ENCODE results near the gene RARB.

Gene RARB

DNA sequence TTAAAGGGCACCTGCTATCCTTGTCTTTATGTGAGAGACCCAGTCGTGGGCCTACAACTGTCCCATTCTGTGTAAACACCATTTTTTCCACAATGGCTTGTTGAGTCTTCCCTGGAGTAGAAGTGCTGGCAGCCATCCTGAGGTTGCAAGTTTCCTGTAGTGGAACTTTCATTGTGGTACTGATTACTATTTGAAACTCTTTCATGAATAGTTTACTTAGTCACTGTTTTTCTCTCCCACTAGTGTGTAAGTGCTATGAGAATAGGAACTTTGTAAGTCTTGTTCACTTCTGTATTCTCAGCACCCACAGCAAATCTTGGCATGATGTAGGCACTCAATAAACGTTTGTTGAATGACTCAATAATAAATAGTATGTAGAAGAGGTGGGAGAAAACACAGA is 48.6 kb downstream of the RARB start:
- H3K36me3 ChIP-seq (ENCODE audit: control insufficient read depth, insufficient read depth, low read length), result no peaks in the 10 kb centered on the region
- peaks cover under 1% of the 10 kb centered on the region; the same call in 1 of the 2 replicates for H3K4me1 ChIP-seq (ENCODE audit: control insufficient read depth, insufficient read depth, low read length)
- H3K27ac ChIP-seq (ENCODE audit: low read depth, low read length), result no peak overlapping the region
- no peaks in the 10 kb centered on the region for H3K9me3 ChIP-seq (ENCODE audit: control insufficient read depth, insufficient read depth, low read depth, low read length)
- no peaks in the 10 kb centered on the region for H3K27me3 ChIP-seq (ENCODE audit: control insufficient read depth, insufficient read depth, low read length)
- H3K4me3 ChIP-seq (ENCODE audit: low read depth, low read length), result no peak overlapping the region
- no peak overlapping the region for H3K9ac ChIP-seq (ENCODE audit: low read length)

DNA sequence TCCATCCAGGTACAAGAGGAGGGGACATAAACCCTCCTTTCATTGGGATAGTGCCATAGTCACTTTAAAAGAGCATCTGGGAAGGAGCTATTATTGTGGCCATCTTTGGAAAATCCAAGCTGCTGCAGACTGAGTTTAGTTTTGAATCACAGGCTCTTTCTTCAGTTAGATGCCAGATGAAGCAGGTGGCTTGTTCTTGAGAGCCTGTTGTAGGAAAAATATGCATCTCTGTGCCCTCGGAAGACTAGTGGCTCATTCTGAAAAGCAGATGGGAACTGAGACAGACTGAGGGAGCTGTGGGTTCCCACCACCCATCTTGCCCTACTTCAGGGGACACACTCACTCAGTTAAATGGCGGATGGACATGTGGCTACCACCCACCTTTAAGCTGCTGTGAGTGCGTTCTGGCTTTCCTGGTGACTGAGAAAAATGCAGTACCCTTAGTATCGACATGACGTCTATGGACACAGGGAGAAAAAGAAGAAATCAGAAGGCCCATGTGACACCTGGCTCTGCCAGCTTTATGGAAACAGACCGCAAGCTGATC is 50.2 kb downstream of the RARB start:
- Histone ChIP-seq H3K27me3 (ENCODE audit: control insufficient read depth, insufficient read depth, low read length) (no peaks in the 10 kb centered on the region), H3K9me3 (ENCODE audit: control insufficient read depth, insufficient read depth, low read depth, low read length) (no peaks in the 10 kb centered on the region), H3K36me3 (ENCODE audit: control insufficient read depth, insufficient read depth, low read length) (no peaks in the 10 kb centered on the region), H3K9ac (ENCODE audit: low read length) (no peak overlapping the region), H3K27ac (ENCODE audit: low read depth, low read length) (no peak overlapping the region), H3K4me3 (ENCODE audit: low read depth, low read length) (no peak overlapping the region), H3K4me1 (ENCODE audit: control insufficient read depth, insufficient read depth, low read length) (no peaks in the 10 kb centered on the region)

DNA sequence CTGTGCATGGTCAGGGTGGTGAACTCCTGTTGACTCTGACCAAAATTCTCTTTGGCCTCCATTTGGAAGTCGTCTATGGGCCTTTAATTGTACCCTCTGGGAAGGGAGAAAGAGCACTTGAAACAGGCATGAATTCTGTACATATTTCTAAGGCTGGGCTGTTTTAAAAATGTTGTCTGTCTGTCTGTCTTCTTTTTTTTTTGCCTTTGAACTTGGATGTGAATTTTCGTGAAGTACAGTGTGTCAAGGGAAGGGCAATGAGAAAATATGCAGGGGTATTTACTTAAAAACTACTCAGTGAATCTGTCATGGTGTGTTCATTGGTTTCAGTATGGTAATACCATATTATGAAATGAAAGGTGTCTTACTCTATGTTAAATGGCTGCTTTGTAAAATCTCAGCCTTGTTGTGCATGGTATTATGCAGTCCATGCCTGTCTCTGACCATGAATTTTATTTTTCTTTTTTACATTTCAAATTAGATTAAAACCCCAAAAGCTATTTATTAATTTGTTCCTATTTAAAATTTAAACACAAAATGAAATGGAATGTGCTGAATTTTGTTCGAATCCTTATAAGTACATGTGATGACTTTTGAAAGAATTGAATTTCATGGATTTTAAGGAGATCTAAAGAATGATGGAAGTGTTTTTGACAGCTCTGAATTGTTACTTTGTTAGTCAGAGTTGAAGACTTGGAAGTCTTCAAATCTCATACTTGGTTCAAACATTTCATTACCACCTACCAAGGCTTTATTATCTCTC is 51.1 kb downstream of the RARB start:
- no peaks in the 10 kb centered on the region for H3K9me3 ChIP-seq (ENCODE audit: control insufficient read depth, insufficient read depth, low read depth, low read length)
- H3K27ac ChIP-seq (ENCODE audit: low read depth, low read length), result no peak overlapping the region
- no peak overlapping the region for H3K9ac ChIP-seq (ENCODE audit: low read length)
- H3K4me3 ChIP-seq (ENCODE audit: low read depth, low read length), result no peak overlapping the region
- H3K4me1 ChIP-seq (ENCODE audit: control insufficient read depth, insufficient read depth, low read length), result no peaks in the 10 kb centered on the region
- no peaks in the 10 kb centered on the region for H3K27me3 ChIP-seq (ENCODE audit: control insufficient read depth, insufficient read depth, low read length)
- no peaks in the 10 kb centered on the region for H3K36me3 ChIP-seq (ENCODE audit: control insufficient read depth, insufficient read depth, low read length)

DNA sequence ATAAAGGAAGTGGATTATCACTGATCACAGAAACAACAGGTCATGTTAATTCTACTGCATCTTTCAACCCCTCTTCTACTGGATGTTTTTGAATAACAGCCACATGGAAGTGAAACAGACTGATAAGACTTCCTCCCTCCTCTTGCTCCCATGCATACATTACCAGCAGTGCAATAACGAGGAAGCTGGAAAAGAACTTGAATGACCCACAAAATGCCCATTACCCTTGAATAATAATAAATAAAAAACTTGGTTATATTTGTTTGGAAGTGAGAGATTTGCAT is 51.6 kb downstream of the RARB start:
- H3K9ac ChIP-seq (ENCODE audit: low read length), result no peak overlapping the region
- H3K4me1 ChIP-seq (ENCODE audit: control insufficient read depth, insufficient read depth, low read length), result no peaks in the 10 kb centered on the region
- H3K27me3 ChIP-seq (ENCODE audit: control insufficient read depth, insufficient read depth, low read length), result no peaks in the 10 kb centered on the region
- no peaks in the 10 kb centered on the region for H3K36me3 ChIP-seq (ENCODE audit: control insufficient read depth, insufficient read depth, low read length)
- no peaks in the 10 kb centered on the region for H3K9me3 ChIP-seq (ENCODE audit: control insufficient read depth, insufficient read depth, low read depth, low read length)
- no peak overlapping the region for H3K4me3 ChIP-seq (ENCODE audit: low read depth, low read length)
- H3K27ac ChIP-seq (ENCODE audit: low read depth, low read length), result no peak overlapping the region

DNA sequence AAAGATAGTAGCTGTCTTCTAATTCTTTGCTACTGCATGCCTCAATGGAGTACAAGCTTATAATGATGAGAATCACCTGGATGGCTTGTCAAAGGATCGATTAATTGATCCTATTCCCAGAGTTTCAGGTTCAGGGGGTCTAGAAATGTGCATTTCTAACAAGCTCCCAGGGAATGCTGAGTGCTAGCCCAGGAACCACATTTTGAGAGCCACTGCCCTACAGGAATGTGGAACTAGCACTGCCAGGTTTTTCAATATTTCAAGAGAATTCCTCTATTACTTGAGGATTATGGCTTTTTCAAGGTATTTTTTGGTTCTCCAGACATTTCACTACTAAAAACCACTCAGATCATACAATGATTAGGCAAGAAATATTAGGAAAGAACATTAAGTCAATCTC is 52.7 kb downstream of the RARB start:
- no peaks in the 10 kb centered on the region for H3K4me1 ChIP-seq (ENCODE audit: control insufficient read depth, insufficient read depth, low read length)
- no peak overlapping the region for H3K9ac ChIP-seq (ENCODE audit: low read length)
- H3K4me3 ChIP-seq (ENCODE audit: low read depth, low read length), result no peak overlapping the region
- no peaks in the 10 kb centered on the region for H3K36me3 ChIP-seq (ENCODE audit: control insufficient read depth, insufficient read depth, low read length)
- H3K27me3 ChIP-seq (ENCODE audit: control insufficient read depth, insufficient read depth, low read length), result no peaks in the 10 kb centered on the region
- H3K27ac ChIP-seq (ENCODE audit: low read depth, low read length), result no peak overlapping the region
- no peaks in the 10 kb centered on the region for H3K9me3 ChIP-seq (ENCODE audit: control insufficient read depth, insufficient read depth, low read depth, low read length)

DNA sequence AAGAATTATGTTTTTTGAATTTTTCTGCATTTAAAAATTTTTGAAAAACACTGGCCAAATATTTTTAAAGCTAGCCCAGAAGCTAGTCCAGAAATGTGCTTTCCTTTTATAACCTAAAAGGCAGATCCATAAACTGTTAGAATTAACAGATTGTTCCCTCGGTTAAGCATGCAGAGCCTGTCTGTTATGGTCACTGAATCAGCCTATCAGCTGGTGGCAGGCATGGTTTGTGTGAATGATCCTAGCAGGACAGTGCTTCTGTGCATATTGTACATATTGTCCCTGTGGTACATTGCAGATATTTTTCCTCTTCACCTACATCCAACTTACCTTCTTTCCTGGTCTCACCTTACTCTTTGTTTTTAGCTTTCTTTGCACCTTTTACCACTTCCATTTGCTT is 53.3 kb downstream of the RARB start:
- H3K27ac ChIP-seq (ENCODE audit: low read depth, low read length), result no peak overlapping the region
- no peaks in the 10 kb centered on the region for H3K36me3 ChIP-seq (ENCODE audit: control insufficient read depth, insufficient read depth, low read length)
- H3K9ac ChIP-seq (ENCODE audit: low read length), result no peak overlapping the region
- no peak overlapping the region for H3K4me3 ChIP-seq (ENCODE audit: low read depth, low read length)
- H3K27me3 ChIP-seq (ENCODE audit: control insufficient read depth, insufficient read depth, low read length), result no peaks in the 10 kb centered on the region
- no peaks in the 10 kb centered on the region for H3K4me1 ChIP-seq (ENCODE audit: control insufficient read depth, insufficient read depth, low read length)
- H3K9me3 ChIP-seq (ENCODE audit: control insufficient read depth, insufficient read depth, low read depth, low read length), result no peaks in the 10 kb centered on the region

DNA sequence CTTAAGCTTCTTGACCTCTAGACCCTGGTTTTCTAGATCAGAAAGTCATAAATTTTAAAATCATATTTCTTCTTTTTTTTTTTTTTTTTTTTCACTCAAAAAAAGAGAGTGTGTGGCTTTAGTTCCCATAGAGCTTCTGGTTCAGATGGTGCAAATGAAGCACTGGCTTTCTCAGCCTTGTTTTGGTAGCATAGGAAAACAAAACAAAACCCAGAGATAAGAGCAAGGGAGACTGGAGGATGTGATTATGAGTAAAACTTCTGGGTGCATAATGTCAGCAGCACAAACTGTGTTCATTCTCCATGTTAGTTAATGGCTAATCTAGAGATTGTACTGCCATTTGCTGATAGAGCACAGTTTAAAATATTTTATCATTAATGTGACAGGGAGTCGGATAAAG is 55.4 kb downstream of the RARB start:
- H3K9ac ChIP-seq (ENCODE audit: low read length), result no peak overlapping the region

DNA sequence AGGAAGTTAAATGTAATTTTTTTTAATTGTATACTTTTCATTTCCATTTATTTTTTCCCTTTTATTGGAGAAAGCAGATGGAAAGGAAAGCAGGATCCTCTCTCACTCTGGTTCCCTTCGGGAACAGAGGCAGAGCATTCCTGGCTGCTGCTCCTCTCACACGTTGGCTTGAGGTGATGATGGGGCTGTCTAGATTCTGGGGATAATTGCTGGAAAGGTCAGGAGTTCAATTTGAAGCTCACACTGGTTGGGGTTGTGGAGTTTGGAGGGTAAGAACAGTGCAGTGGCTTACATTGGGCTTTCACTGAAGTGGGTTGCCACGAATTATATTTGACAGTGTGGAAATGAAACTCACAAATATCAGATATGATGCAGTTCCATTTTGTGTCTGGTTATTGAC is 57.6 kb downstream of the RARB start:
- H3K27ac ChIP-seq (ENCODE audit: low read depth, low read length), result no peak overlapping the region
- no peak overlapping the region for H3K9ac ChIP-seq (ENCODE audit: low read length)
- no peaks in the 10 kb centered on the region for H3K27me3 ChIP-seq (ENCODE audit: control insufficient read depth, insufficient read depth, low read length)
- H3K4me3 ChIP-seq (ENCODE audit: low read depth, low read length), result no peak overlapping the region
- H3K36me3 ChIP-seq (ENCODE audit: control insufficient read depth, insufficient read depth, low read length), result no peaks in the 10 kb centered on the region
- no peaks in the 10 kb centered on the region for H3K4me1 ChIP-seq (ENCODE audit: control insufficient read depth, insufficient read depth, low read length)
- no peaks in the 10 kb centered on the region for H3K9me3 ChIP-seq (ENCODE audit: control insufficient read depth, insufficient read depth, low read depth, low read length)

More for the DNA sequence above, 55.4 kb downstream of the RARB start:
- Histone ChIP-seq H3K27me3 (ENCODE audit: control insufficient read depth, insufficient read depth, low read length) (no peaks in the 10 kb centered on the region), H3K4me1 (ENCODE audit: control insufficient read depth, insufficient read depth, low read length) (no peaks in the 10 kb centered on the region), H3K9me3 (ENCODE audit: control insufficient read depth, insufficient read depth, low read depth, low read length) (no peaks in the 10 kb centered on the region), H3K4me3 (ENCODE audit: low read depth, low read length) (no peak overlapping the region), H3K27ac (ENCODE audit: low read depth, low read length) (no peak overlapping the region), H3K36me3 (ENCODE audit: control insufficient read depth, insufficient read depth, low read length) (no peaks in the 10 kb centered on the region)

DNA sequence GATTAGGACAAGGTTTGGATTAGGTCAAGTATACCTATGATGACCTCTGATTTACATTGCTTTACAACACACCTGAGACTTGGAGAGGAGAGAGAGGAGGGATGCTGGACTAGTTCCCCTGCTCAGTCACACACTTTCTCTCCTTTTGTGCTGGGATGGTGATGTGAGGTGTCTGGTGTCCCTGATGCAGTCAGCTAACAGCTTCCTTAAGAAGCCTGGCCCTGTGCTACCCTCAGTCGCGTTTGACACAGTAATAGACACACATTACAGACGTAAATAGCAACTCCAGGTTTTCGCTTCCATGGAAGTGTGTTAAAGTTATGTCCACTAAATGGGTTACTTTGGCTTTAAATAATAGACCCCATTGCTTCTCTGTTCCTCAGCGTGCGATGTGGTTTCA is 58.9 kb downstream of the RARB start:
- Histone ChIP-seq H3K27me3 (ENCODE audit: control insufficient read depth, insufficient read depth, low read length) (no peaks in the 10 kb centered on the region), H3K36me3 (ENCODE audit: control insufficient read depth, insufficient read depth, low read length) (no peaks in the 10 kb centered on the region), H3K4me1 (ENCODE audit: control insufficient read depth, insufficient read depth, low read length) (no peaks in the 10 kb centered on the region), H3K4me3 (ENCODE audit: low read depth, low read length) (no peak overlapping the region), H3K9me3 (ENCODE audit: control insufficient read depth, insufficient read depth, low read depth, low read length) (no peaks in the 10 kb centered on the region), H3K27ac (ENCODE audit: low read depth, low read length) (no peak overlapping the region), H3K9ac (ENCODE audit: low read length) (no peak overlapping the region)

DNA sequence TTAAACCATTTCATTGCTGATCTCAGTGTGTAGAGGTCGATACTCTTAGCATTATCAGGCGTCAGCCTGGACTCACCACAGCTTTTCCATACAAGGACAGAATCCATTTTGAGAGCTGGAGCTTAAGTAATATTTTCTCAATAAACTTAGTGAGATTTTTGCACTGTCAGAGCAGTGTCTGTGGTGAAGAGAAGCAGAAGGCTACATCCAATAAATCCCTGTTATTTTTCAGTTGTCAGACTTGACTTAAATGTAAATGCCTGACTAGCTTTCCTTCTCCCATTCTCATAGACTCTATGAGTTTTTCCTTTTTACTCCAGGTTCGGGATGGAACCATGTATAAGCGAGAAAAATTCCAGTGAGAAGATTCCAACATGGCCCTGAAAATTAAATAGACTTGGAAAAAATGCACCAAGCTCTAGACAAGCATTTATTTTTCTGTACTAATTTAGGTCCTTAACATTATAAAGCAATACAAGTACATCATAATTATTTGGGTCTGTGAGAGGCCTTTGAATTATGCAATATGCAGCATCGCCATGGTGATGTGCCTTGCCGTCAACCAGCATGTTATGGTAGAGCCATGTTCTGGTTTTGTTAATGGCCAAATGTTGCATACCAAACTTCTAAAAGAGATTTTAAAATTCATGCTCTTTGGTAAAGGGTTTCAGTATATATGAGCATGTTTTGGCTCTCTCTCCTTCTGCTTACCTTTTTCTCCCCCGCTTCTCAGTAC is 62.0 kb downstream of the RARB start:
- no peaks in the 10 kb centered on the region for H3K4me1 ChIP-seq (ENCODE audit: control insufficient read depth, insufficient read depth, low read length)
- H3K36me3 ChIP-seq (ENCODE audit: control insufficient read depth, insufficient read depth, low read length), result no peaks in the 10 kb centered on the region
- no peak overlapping the region for H3K27ac ChIP-seq (ENCODE audit: low read depth, low read length)

DNA sequence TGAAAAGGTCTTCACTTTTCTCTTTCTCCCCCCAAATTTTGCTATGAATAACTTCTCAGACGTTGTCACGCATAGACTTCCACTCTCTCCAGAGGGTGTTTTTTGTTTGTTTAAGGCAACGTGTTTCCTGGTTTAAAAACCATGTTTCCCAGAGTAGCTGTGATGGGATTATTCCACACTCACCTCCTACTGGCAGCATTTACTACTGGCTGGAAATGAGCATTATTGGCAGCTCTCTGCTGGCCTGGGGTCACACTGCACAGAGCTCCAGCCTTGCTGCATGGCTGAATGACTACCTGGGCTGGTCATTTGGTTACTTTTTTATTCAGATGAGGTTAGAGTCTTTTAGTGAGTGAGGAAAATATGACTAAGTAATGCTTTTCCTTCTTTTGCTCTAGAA is 65.2 kb downstream of the RARB start:
- Histone ChIP-seq H3K27ac (ENCODE audit: low read depth, low read length) (no peak overlapping the region), H3K36me3 (ENCODE audit: control insufficient read depth, insufficient read depth, low read length) (no peaks in the 10 kb centered on the region), H3K9me3 (ENCODE audit: control insufficient read depth, insufficient read depth, low read depth, low read length) (peaks cover 8% of the 10 kb centered on the region; the same call in 1 of the 2 replicates), H3K4me3 (ENCODE audit: low read depth, low read length) (no peak overlapping the region), H3K27me3 (ENCODE audit: control insufficient read depth, insufficient read depth, low read length) (no peaks in the 10 kb centered on the region), H3K9ac (ENCODE audit: low read length) (no peak overlapping the region), H3K4me1 (ENCODE audit: control insufficient read depth, insufficient read depth, low read length) (no peaks in the 10 kb centered on the region)

More for the DNA sequence above, 62.0 kb downstream of the RARB start:
- no peak overlapping the region for H3K9ac ChIP-seq (ENCODE audit: low read length)
- 0 out of 2 replicates have a peak, but pooled peaks cover 3% of the 10 kb centered on the region for H3K9me3 ChIP-seq (ENCODE audit: control insufficient read depth, insufficient read depth, low read depth, low read length)
- H3K4me3 ChIP-seq (ENCODE audit: low read depth, low read length), result no peak overlapping the region
- H3K27me3 ChIP-seq (ENCODE audit: control insufficient read depth, insufficient read depth, low read length), result no peaks in the 10 kb centered on the region
